Hematopoietic multipotent progenitor cell treated with erythropoietin and hydrocortisone succinate and interleukin-3 and kit ligand, for 15 days (in vitro differentiated cells): ENCODE results near the gene CEACAM19.
"Not testable (repeated sequence)": the region's sequence is repeated elsewhere in the genome, so short reads cannot be mapped to it uniquely, and the experiment has no call there.

Source experiments
- DNase-seq: peaks from one replicate; pipeline ENCODE4 v3.0.0-alpha.2; 2015; ENCODE audit warnings: low spot score

CEACAM19 gene

DNA sequence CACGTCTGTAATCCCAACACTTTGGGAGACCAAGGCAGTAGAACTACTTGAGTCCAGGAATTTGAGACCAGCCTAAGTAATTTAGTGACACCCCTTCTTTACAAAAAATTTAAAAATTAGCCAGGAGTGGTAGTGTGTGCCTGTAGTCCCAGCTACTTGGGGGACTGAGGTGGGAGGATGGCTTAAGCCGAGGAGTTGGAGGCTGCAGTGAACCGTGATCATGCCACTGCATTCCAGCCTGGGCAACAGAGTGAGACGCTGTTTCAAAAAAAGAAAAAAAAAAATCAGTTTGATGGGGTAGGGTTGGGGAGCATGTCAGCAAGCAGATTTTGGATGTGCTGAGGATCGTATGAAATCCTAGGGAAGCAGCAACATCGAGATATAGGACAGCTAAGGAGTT is 4.2 kb downstream of the CEACAM19 start:
- DNase-seq = no peak

DNA sequence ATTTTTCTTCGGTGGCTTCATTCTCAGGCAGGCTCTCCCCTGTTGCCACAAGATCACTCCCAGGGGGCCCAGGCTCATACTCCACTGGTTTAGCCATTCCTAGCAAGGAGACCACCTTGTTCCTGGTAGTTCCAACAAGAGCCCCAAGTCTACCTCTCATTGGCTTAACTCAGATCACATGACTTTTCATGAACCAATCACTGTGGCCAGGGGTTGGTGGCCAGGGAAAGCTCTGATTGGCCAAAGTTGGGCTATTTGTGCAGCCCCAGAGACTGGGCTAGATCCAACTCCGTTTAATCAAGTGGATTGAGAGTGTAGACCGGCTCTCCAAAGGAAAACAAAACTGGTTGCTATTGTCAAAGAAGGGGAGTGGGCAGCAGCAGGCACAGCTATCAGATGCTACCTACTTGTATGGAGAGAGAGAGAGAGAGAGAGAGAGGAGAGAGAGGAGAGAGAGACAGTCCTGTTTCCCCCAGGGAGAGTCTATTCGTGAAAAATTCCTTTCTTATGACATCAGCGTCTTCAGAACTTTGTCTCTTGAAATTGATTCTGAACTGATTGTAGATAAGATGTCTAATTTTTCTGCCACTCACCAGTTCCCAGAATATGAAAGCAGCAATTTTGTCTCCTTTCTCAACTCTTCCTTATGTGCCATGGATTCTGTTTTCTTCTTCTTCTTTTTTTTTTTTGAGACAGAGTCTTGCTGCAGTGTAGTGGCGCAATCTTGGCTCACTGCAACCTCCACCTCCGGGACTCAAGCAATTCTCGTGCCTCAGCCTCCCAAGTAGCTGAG is 5.9 kb downstream of the CEACAM19 start:
- DNase-seq = no peak

DNA sequence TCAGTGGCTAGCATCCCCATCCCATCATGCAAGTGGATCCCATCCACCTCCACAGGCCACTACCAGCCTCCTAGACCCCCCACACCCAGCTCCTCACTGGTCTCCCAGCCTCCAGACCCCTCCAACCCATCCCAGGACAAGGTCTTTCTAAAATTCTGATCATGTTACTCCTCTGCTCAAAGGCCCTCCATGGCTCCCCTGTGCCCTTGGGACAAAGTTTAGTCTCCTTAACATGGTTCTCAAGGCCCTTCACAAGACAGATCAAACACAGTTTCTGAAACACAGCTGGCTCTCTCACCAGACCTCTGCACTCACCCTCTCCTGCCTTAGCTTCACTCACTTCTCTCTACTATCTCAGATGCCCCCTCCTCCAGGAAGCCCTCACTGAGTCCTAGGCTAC is 9.3 kb downstream of the CEACAM19 start:
- no peak for DNase-seq

DNA sequence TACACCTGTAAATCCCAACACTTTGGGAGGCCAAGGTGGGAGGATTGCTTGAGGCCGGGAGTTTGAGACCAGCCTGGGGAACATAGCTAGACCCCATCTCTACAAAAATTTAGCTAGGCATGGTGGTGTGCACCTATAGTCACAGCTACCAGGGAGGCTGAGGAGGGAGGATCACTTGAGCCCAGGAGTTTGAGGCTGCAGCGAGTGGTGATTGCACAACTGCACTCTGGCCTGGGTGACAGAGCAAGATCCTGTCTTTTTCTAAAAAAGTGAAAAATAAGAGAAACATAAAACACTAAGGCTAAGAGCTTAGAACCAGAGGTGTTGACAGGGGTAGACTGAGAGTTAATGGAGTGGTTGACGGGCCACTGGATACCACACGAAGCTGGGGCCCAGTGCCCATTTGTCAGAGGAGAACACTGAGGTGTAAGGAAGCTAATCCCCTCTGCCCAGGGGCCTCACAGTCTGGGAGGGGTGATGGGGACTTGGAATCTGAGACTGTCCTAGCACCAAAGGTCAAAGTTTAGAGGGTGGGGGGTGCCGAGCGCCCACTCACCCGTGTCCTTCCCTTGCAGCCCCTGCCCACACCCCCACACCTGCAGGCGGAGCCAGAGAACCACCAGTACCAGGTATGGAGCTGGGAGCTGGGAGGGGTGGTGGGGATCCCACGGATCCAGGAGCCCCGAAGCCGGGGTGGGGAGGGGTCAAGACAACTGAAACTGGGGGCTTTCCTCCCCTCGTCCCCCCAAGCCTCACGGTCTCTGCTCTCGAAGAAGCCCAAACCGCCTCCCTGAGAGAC is 10.9 kb downstream of the CEACAM19 start:
- no peak for DNase-seq

DNA sequence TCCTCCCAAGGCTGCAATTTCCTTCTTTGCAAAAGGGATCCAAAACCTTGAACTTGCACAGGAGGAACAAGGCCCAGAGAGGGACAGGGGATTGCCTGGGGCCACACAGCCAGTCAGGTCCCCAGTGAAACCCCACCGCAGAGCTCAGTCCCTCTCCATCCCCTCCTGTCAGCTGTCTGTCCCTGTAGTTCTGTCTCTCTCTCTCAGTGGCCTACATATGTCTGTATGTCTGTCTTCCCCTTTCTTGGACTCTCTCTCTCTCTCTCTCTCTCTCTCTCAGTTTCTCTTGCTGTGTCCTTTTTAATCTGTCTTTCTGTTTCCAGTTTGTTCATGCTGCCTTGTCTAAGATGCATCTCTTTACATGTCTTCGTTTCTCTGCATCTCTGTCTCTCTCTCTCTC is 11.5 kb downstream of the CEACAM19 start:
- no peak for DNase-seq

DNA sequence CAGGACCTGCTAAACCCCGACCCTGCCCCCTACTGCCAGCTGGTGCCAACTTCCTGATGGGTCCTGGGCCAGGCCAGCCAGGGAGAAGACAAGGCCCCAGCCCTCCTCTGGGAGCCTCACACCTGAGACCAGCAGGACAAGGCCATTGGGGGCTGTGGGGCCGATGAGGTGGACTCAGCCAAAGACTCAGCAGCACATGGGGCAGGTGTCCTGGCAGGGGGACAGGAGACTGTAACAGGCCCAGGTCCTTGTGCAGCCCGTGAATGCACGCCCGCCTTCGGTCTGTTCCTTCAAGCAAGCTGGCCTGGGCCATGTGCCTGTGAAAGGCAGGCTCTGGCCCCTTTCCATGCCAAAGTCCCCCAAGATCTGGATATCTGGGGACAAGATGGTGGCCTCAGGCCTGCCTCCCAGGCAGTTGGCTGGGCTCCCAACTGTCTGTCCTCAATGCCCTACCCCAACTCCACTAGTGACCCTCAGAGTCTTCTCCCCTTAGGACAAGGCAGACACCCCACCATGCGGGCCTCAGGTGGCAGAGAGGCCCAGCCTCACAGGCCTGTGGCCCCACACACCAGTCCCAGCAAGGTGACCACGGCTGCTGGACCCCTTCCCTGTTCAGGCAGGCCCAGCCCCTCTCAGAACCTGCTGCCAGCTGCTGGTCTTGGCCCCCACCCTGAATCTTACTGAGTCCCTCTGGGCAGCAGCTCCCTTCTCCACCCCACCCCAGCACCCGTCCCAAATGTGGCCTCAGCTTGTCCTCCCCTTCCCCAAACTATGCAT is 12.3 kb downstream of the CEACAM19 start:
- no peak for DNase-seq

GRCh38 chr19:44684396-44684795 is 13.1 kb downstream of the CEACAM19 start:
- DNase-seq = not testable (repeated sequence)

- DNase-seq = no peak
These were observed 13.9 kb downstream of the CEACAM19 start for GRCh38 chr19:44684892-44685863.

DNA sequence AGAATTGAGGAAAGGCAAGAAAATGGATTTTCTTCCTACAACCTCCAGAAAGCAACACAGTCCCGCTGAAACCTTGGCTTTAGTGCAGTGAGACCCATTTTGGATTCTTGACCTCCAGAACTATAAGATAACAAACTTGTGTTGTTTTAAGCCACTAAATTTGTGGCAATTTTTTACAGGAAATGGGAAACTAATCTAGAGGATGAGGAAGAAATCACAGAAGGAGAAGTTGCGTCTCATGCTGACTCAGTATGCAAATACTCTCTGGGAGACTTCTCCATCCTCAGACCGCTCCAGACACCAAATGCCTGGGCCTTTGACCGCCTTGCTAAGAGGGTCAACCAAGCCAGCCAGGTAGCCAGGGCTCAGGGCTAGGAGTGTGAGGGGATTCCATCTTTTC is 14.6 kb downstream of the CEACAM19 start:
- no peak for DNase-seq

DNA sequence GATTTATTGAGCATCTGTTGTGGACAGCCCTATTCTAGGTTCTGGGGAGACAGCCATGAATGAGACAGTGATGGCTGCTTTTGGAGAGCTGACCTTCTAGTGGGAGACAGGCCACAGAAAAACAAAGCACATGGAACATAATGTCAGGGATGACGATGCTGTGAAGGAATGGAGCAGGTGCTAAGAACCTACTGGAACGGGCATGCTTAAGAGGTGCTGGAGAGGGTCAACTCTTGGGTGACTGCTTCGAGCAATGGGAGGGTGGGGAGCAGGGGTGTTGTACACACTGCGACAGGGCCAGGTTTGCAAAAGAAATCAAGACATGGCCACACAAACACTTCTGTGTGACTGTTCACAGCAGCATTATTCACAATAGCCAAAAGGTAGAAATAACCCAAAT is 15.6 kb downstream of the CEACAM19 start:
- DNase-seq = no peak

- DNase-seq = no peak
These were observed 16.6 kb downstream of the CEACAM19 start for GRCh38 chr19:44687888-44688287.

- peak; percentile 57 for DNase-seq
These were observed 18.2 kb downstream of the CEACAM19 start for GRCh38 chr19:44689290-44690130.

DNA sequence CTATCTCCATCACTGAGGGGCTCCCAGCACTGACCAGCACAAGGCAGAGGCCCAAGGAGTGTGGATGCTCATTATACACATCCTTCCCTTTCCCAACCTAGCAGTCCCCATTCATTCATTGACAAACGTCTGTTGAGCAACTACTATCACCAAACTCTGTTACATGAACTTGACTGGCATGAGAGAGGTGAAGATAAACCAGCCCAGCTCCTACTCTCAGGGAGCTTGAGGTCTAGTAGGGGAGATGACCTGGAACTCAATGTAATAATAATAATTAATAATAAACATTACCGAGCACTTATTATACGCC is 18.8 kb downstream of the CEACAM19 start:
- no peak for DNase-seq

GRCh38 chr19:44692379-44692721 is 21.1 kb downstream of the CEACAM19 start:
- DNase-seq = no peak

GRCh38 chr19:44694184-44694579 is 22.9 kb downstream of the CEACAM19 start:
- no peak for DNase-seq

DNA sequence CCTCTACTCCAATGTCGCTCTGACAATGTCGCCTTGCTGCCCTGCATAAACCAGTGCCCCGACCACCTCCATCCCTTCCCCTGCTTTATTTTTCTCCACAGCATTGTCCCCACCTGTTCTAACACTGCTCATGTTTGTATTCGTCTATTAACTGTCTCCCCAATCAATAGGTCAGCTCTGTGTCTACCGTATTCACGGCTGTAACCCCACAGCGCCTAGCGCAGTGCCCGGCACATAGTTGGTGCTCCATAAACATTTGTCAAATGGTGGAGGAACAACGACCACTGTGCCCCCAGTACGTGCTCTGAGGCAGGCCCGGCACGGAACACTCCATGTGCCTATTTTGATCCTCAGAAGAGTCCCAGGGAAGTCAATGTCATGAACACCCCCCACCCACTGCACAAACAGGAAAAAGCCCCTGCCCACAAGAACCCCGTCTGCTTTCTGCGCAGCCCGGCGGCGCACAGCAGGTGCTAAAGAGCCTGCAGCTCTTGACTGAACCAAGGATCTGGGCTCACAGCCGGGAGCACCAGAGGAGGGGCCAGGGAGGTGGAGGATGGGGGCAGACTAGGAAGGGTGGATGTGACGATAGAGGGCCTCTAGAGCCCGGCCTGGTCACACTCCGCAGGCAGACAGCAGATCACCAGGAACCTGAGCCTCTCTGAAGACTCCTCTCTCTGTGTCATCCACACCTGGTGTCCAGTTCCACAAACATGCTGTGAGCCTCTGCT is 25.8 kb downstream of the CEACAM19 start:
- no peak for DNase-seq

DNA sequence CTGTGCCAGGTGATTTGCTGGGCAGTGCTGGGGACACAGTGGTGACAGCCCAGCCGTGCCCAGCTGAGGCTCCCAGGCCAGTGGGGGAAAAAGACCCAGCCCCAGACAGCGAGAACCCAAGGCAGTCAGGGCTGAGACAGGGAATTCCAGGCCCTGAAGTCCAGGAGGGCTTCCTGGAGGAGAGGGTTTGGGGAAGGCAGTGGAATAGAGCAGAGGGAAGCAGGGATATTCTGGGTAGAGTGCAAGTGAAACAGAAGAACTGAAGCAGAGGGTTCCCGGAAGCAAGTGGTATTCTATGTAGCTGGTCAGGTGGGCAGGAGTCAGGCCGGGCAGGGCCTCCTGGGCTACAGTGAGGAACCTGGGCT is 26.4 kb downstream of the CEACAM19 start:
- no peak for DNase-seq

- no peak for DNase-seq
These were observed 27.4 kb downstream of the CEACAM19 start, which contains the start of gene CEACAM16 for GRCh38 chr19:44698492-44699201. Gene CEACAM16 (plus strand): TSS chr19:44699151. CDS start chr19:44701457, 2,306 bp downstream.

DNA sequence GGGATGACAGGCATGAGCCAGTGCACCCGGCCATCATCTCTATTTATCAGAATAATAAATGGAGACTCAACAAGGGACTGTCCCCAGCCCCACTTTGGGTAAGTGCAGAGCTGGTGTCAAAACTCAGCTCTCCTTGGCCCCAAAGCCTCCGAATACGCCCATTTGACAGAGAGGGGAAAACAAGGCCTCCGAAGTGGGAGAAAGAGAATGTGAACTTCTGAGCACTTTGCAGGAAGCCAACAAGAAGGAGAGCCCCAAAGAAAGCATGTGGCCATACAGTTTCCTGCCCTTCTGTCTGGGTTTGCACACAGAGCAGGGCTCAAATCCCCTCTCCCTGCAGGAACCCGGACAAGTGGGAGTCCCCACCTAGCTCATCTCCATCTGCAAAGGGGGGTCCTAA is 29.3 kb downstream of the CEACAM19 start:
- DNase-seq = no peak
